HEK293 (cell line): Measurements from ENCODE around the gene GMPR.

Experiments used
- CTCF ChIA-PET: fragments of 350-600 bp; formaldehyde crosslinking; extraction: SDS; loops from one replicate; lab custom pipeline; 2021; ENCODE audit warnings: antibody characterized with exemption; lab: Yijun Ruan, JAX
- POLR2A ChIA-PET: fragments of 300-600 bp; formaldehyde crosslinking; extraction: SDS; loops from one replicate; lab custom pipeline; 2020; ENCODE audit warnings: antibody characterized with exemption, inconsistent platforms; lab: Yijun Ruan, JAX
- H3K27ac ChIP-seq: fragments of 200-500 bp; sonication (Bioruptor generic); 2 replicates; pipeline ENCODE4 v1.5.1; 2014; ENCODE audit warnings: low read depth, low read length, control low read depth, inconsistent platforms; ENCODE audit errors: extremely low read depth
- H3K36me3 ChIP-seq, 2 experiments: fragments of 200-500 bp in 1 of 2; sonication (Bioruptor generic) in 1 of 2; 1 replicate in 1 of 2; 2 replicates in 1 of 2; pipeline ENCODE4 v1.5.1; 2014 to 2017; ENCODE audit warnings: inconsistent platforms in 2 of 2, low read length in 2 of 2; ENCODE audit not compliant: control insufficient read depth in 2 of 2, insufficient read depth in 1 of 2
- H3K4me1 ChIP-seq: fragments of 200-500 bp; sonication (Bioruptor generic); 2 replicates; pipeline ENCODE4 v1.5.1; 2014; ENCODE audit warnings: mild to moderate bottlenecking, low read length, inconsistent platforms; ENCODE audit not compliant: control insufficient read depth, insufficient read depth
- H3K4me3 ChIP-seq: 2 replicates; pipeline ENCODE4 v1.5.1; 2011; ENCODE audit warnings: low read depth, mild to moderate bottlenecking, control low read depth, low read length, moderate library complexity
- H3K9me3 ChIP-seq: fragments of 200-500 bp; sonication (Bioruptor generic); 2 replicates; pipeline ENCODE4 v1.5.1; 2014; ENCODE audit warnings: low read depth, low read length, inconsistent platforms; ENCODE audit not compliant: control insufficient read depth, insufficient read depth
- GLIS1 ChIP-seq: fragments of 450-650 bp; formaldehyde crosslinking; IDR thresholded peaks from 2 replicates; pipeline ENCODE4 v1.5.1; 2016; ENCODE audit warnings: missing biosample characterization, missing genetic modification characterization
- ZBTB7A ChIP-seq: fragments of 450-650 bp; formaldehyde crosslinking; IDR thresholded peaks from 2 replicates; pipeline ENCODE4 v1.5.1; 2016; ENCODE audit warnings: low read depth, missing biosample characterization, missing genetic modification characterization
- ZFP3 ChIP-seq: fragments of 450-650 bp; formaldehyde crosslinking; IDR thresholded peaks from 2 replicates; pipeline ENCODE4 v1.5.1; 2016; ENCODE audit warnings: low read depth, missing biosample characterization, missing genetic modification characterization
- ZNF335 ChIP-seq: fragments of 450-650 bp; formaldehyde crosslinking; conservative IDR thresholded peaks from 2 replicates; pipeline ENCODE4 v1.5.1; 2016; ENCODE audit warnings: missing biosample characterization, missing genetic modification characterization
- ZNF391 ChIP-seq: fragments of 450-650 bp; formaldehyde crosslinking; IDR thresholded peaks from 2 replicates; pipeline ENCODE4 v1.5.1; 2016; ENCODE audit warnings: low read depth, missing biosample characterization, missing genetic modification characterization, borderline replicate concordance
- ZNF510 ChIP-seq: fragments of 450-650 bp; formaldehyde crosslinking; IDR thresholded peaks from 2 replicates; pipeline ENCODE4 v1.5.1; 2018; ENCODE audit warnings: mild to moderate bottlenecking, missing genetic modification characterization, missing biosample characterization; ENCODE audit not compliant: insufficient replicate concordance
- ZNF561 ChIP-seq: fragments of 450-650 bp; IDR thresholded peaks from 2 replicates; pipeline ENCODE4 v1.5.1; 2018; ENCODE audit warnings: missing biosample characterization, missing genetic modification characterization, borderline replicate concordance
- ZNF596 ChIP-seq: fragments of 450-650 bp; IDR thresholded peaks from 2 replicates; pipeline ENCODE4 v1.5.0; 2018; ENCODE audit warnings: missing biosample characterization, mild to moderate bottlenecking, missing genetic modification characterization, moderate library complexity
- ZNF660 ChIP-seq: fragments of 450-650 bp; IDR thresholded peaks from 2 replicates; pipeline ENCODE4 v1.5.1; 2018; ENCODE audit warnings: missing biosample characterization, mild to moderate bottlenecking, missing genetic modification characterization
- ZNF677 ChIP-seq: fragments of 450-650 bp; IDR thresholded peaks from 2 replicates; pipeline ENCODE4 v1.5.0; 2018; ENCODE audit warnings: missing biosample characterization, mild to moderate bottlenecking, missing genetic modification characterization, moderate library complexity
- ZNF785 ChIP-seq: fragments of 450-650 bp; formaldehyde crosslinking; IDR thresholded peaks from 2 replicates; pipeline ENCODE4 v1.5.1; 2016; ENCODE audit warnings: missing biosample characterization, missing genetic modification characterization
- TF ChIP-seq, protein P1 (sequence below): sonication (generic); formaldehyde crosslinking; IDR thresholded peaks from 2 replicates; pipeline ENCODE4 v1.8.1; 2022; ENCODE audit warnings: mild to moderate bottlenecking, moderate library complexity, missing genetic modification reagents
- TF ChIP-seq, protein P2 (sequence below): fragments of 450-650 bp; formaldehyde crosslinking; IDR thresholded peaks from 2 replicates; pipeline ENCODE4 v1.5.1; 2016; ENCODE audit warnings: missing biosample characterization, missing genetic modification characterization
- TF ChIP-seq, protein P3 (sequence below): fragments of 450-650 bp; formaldehyde crosslinking; IDR thresholded peaks from 2 replicates; pipeline ENCODE4 v1.5.1; 2017; ENCODE audit warnings: missing biosample characterization, missing genetic modification characterization
- TF ChIP-seq, protein P4 (sequence below): fragments of 450-650 bp; formaldehyde crosslinking; IDR thresholded peaks from 2 replicates; pipeline ENCODE4 v1.5.1; 2017; ENCODE audit warnings: missing biosample characterization, missing genetic modification characterization
- TF ChIP-seq, protein P5 (sequence below): fragments of 450-650 bp; formaldehyde crosslinking; conservative IDR thresholded peaks from 2 replicates; pipeline ENCODE4 v1.5.1; 2016; ENCODE audit warnings: low read depth, missing biosample characterization, missing genetic modification characterization

GMPR gene

DNA sequence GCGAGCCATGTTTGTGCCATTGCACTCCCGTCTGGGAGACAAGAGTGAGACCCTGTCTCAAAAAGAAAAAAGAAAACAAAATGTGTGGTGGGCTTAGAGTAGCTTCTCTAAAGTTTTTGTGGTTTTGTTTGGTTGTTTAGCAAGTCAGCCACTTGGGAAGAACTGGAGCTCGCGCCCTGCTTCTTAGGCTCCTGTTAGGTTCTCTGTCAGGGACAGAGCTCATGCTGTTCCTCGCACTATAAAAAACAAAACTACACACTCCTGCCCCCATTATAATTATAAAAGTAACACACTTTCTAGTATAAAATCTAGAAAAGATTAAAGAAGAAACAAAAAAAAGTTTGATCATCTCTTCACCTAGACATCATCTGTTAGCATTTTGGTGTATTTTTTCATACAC is 33.0 kb downstream of the GMPR start (continued):
- TF ChIP-seq, protein P1, sequence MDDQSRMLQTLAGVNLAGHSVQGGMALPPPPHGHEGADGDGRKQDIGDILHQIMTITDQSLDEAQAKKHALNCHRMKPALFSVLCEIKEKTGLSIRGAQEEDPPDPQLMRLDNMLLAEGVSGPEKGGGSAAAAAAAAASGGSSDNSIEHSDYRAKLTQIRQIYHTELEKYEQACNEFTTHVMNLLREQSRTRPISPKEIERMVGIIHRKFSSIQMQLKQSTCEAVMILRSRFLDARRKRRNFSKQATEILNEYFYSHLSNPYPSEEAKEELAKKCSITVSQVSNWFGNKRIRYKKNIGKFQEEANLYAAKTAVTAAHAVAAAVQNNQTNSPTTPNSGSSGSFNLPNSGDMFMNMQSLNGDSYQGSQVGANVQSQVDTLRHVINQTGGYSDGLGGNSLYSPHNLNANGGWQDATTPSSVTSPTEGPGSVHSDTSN (CRISPR knock-in tag) = no peak

DNA sequence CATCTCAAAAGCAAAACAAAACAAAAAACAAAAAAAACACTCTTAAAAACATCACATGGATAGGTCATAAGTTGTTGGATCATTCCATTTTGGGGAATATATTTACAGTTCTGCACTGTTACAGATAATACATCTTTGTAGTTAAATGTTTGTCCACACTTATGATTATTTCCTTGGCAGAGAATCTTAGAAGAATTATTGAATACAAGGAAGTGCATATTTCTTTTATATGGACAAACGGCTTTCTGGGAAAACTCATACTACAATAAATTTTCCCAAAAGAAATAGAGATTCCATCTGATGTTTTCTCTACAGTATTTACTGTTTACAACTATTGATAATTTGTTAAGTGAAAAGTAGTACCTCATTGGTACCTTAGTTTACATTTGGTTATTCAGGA is 33.8 kb downstream of the GMPR start:
- POLR2A ChIA-PET = interaction anchor here (1.0 kb wide), 1 partner anchor 33 kb away, joined by 3 read pairs; no protein-coding TSS in a partner anchor

DNA sequence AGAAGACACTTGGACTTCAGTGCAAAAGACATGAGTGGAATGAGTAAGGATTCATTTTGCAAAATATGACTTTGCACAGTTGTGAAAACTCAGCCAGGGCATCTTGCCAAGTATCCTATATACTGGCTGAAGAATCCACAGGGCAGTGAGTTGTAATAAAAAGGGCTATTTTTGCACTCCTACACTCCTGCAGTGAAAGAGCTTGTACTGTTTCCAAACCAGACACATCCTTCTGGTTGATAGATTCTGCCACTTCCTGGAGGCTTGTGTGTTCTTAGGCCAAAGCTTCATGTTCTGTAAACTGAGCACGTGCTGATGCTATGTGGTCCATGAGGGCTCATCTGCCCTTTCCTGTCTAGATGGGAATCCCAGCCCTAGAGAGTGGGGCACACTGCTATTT is 34.9 kb downstream of the GMPR start:
- Histone ChIP-seq H3K4me3 (no peak overlapping the region), H3K4me1 (peaks cover 16% of the 10 kb centered on the region), H3K27ac (no peak overlapping the region), H3K9me3 (no peaks in the 10 kb centered on the region), H3K36me3 (peaks cover 0 to 4% of the 10 kb centered on the region in 2 experiments; a peak in 1 of 3 replicates)
- CTCF ChIA-PET = interaction anchor here (0.8 to 1.5 kb wide), 3 partner anchors 33 to 68 kb away, joined by 3 to 4 read pairs (median 4); no protein-coding TSS in a partner anchor
- POLR2A ChIA-PET = no interaction called here
- TF ChIP-seq ZNF561 (tag by site-specific recombination) (no peak), ZFP3 (tag by site-specific recombination) (peak; percentile 55; the same call in 1 of the 2 replicates)

More for the DNA sequence above, 33.8 kb downstream of the GMPR start:
- H3K4me3 ChIP-seq = no peak overlapping the region
- H3K4me1 ChIP-seq = peaks cover 7% of the 10 kb centered on the region
- TF ChIP-seq, protein P2, sequence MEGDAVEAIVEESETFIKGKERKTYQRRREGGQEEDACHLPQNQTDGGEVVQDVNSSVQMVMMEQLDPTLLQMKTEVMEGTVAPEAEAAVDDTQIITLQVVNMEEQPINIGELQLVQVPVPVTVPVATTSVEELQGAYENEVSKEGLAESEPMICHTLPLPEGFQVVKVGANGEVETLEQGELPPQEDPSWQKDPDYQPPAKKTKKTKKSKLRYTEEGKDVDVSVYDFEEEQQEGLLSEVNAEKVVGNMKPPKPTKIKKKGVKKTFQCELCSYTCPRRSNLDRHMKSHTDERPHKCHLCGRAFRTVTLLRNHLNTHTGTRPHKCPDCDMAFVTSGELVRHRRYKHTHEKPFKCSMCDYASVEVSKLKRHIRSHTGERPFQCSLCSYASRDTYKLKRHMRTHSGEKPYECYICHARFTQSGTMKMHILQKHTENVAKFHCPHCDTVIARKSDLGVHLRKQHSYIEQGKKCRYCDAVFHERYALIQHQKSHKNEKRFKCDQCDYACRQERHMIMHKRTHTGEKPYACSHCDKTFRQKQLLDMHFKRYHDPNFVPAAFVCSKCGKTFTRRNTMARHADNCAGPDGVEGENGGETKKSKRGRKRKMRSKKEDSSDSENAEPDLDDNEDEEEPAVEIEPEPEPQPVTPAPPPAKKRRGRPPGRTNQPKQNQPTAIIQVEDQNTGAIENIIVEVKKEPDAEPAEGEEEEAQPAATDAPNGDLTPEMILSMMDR = no peak
- TF ChIP-seq, protein P3, sequence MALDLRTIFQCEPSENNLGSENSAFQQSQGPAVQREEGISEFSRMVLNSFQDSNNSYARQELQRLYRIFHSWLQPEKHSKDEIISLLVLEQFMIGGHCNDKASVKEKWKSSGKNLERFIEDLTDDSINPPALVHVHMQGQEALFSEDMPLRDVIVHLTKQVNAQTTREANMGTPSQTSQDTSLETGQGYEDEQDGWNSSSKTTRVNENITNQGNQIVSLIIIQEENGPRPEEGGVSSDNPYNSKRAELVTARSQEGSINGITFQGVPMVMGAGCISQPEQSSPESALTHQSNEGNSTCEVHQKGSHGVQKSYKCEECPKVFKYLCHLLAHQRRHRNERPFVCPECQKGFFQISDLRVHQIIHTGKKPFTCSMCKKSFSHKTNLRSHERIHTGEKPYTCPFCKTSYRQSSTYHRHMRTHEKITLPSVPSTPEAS (tag by site-specific recombination) = no peak
- TF ChIP-seq, protein P4, sequence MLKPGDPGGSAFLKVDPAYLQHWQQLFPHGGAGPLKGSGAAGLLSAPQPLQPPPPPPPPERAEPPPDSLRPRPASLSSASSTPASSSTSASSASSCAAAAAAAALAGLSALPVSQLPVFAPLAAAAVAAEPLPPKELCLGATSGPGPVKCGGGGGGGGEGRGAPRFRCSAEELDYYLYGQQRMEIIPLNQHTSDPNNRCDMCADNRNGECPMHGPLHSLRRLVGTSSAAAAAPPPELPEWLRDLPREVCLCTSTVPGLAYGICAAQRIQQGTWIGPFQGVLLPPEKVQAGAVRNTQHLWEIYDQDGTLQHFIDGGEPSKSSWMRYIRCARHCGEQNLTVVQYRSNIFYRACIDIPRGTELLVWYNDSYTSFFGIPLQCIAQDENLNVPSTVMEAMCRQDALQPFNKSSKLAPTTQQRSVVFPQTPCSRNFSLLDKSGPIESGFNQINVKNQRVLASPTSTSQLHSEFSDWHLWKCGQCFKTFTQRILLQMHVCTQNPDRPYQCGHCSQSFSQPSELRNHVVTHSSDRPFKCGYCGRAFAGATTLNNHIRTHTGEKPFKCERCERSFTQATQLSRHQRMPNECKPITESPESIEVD (tag by site-specific recombination) = no peak
- TF ChIP-seq, all 188 proteins: peak for 0
- H3K36me3 ChIP-seq = peaks cover 0 to 3% of the 10 kb centered on the region in 2 experiments; a peak in 1 of 3 replicates
- H3K9me3 ChIP-seq = no peaks in the 10 kb centered on the region
- H3K27ac ChIP-seq = no peak overlapping the region
- CTCF ChIA-PET = no interaction called here

DNA sequence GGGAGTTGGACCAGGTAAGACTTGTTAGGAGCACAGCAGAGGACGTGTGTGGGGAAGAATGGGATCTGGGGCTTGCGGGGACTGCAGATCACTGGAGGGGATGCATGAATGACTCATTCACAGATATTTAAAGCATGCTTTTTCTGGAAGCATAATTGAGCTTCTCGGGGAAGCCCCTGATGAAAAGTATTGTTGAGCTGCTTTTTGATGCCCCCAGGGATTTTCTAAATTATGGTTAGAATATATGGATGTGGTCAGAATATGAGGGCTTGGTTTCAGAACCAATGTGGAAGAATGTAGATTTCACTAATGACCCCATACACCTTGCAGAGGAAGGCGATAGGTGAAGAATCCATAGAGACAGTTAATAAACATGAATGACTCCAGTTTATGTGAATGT is 36.1 kb downstream of the GMPR start:
- no peak overlapping the region for H3K4me3 ChIP-seq
- peaks cover 16% of the 10 kb centered on the region for H3K4me1 ChIP-seq
- peaks cover 0 to 11% of the 10 kb centered on the region in 2 experiments; a peak in 1 of 3 replicates for H3K36me3 ChIP-seq
- ChIA-PET CTCF (interaction anchor here (0.5 to 4.9 kb wide), 9 partner anchors 8 to 676 kb away, joined by 3 to 35 read pairs (median 5); no protein-coding TSS in a partner anchor), POLR2A (no interaction called here)
- H3K27ac ChIP-seq = no peak overlapping the region
- no peaks in the 10 kb centered on the region for H3K9me3 ChIP-seq
- TF ChIP-seq, protein P5, sequence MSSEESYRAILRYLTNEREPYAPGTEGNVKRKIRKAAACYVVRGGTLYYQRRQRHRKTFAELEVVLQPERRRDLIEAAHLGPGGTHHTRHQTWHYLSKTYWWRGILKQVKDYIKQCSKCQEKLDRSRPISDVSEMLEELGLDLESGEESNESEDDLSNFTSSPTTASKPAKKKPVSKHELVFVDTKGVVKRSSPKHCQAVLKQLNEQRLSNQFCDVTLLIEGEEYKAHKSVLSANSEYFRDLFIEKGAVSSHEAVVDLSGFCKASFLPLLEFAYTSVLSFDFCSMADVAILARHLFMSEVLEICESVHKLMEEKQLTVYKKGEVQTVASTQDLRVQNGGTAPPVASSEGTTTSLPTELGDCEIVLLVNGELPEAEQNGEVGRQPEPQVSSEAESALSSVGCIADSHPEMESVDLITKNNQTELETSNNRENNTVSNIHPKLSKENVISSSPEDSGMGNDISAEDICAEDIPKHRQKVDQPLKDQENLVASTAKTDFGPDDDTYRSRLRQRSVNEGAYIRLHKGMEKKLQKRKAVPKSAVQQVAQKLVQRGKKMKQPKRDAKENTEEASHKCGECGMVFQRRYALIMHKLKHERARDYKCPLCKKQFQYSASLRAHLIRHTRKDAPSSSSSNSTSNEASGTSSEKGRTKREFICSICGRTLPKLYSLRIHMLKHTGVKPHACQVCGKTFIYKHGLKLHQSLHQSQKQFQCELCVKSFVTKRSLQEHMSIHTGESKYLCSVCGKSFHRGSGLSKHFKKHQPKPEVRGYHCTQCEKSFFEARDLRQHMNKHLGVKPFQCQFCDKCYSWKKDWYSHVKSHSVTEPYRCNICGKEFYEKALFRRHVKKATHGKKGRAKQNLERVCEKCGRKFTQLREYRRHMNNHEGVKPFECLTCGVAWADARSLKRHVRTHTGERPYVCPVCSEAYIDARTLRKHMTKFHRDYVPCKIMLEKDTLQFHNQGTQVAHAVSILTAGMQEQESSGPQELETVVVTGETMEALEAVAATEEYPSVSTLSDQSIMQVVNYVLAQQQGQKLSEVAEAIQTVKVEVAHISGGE (tag by site-specific recombination) = no peak
- TF ChIP-seq ZNF391 = no peak
- no peak for TF ChIP-seq GLIS1
- TF ChIP-seq ZNF510 (tag by site-specific recombination) = no peak
- no peak for TF ChIP-seq ZNF335
- TF ChIP-seq ZNF785 (tag by site-specific recombination) = no peak
- TF ChIP-seq, protein P2 = no peak
- no peak for TF ChIP-seq ZNF677 (tag by site-specific recombination)
- TF ChIP-seq ZNF596 (tag by site-specific recombination) = no peak
- TF ChIP-seq ZBTB7A = no peak
- no peak for TF ChIP-seq ZNF660
